Measurements from ENCODE around the gene PPIF. TPM values are rescaled to one million over a fixed set of nuclear protein-coding genes. Genes with fewer than 3 reads are reported as not detected.

PPIF gene
- polyA plus RNA-seq, 1 donor: 19.9 TPM

DNA sequence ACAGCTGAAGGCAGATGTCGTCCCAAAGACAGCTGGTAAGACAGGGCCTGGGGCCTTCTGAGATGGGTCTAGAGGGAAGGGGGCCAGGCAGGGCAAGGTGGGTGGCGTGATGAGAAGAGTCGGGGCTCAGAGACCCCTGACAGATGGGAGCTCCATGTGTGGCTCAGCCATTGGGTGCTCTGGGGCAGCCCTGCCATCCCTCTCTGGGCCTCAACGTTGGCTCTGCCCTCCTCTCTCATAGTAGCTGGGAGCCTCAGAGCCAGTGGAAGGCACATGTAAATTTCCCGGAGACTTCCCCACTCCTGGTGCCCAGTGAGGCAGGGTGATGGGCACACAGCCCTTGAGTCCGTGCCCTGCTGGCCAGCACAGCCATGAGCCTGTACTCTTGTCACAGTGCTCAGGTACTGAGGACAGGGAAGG lies 1.8 kb downstream of the PPIF start:
- no peak for DNase-seq (ENCODE audit: low read depth)

DNA sequence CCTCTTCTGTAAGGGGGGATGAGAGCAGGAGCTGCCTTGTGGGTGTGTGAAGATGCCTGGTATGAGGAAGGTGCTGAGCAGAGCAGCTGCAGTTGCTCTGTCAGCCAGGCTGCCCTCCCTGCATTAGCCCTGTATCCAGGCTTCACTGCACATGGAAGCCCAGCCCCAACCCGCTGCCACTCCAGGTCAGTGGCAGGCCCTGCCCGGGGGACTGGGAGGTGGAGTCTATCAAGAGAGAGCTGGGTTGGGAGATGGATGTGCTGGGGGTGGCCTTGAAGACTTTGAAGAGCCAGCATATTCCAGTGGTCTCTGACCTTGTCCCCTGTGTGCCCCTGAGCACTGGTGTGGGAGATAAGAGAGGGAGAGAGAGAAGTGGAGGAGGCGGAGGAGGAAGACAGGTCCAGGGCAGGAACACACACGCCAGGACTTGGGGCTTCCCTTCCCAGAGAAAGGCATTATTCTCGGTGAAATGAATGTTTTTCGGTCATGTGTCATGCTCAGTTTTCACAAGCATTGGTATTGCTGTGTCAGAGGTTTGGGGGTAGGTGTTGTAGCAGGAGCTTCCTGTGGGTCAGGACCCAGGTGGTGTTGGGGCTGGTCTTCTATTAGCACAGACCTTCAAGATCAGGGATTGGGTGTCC lies 2.6 kb downstream of the PPIF start:
- no peak for DNase-seq (ENCODE audit: low read depth)

- DNase-seq (ENCODE audit: low read depth): no peak
Observed at GRCh38 chr10:79350407-79351154, 3.3 kb downstream of the PPIF start.

- DNase-seq (ENCODE audit: low read depth): no peak
Observed at GRCh38 chr10:79351332-79351731, 4.1 kb downstream of the PPIF start.

- no peak for DNase-seq (ENCODE audit: low read depth)
Observed at GRCh38 chr10:79352035-79352877, 5.0 kb downstream of the PPIF start.

GRCh38 chr10:79353000-79353406 lies 5.7 kb downstream of the PPIF start:
- no peak for DNase-seq (ENCODE audit: low read depth)

DNA sequence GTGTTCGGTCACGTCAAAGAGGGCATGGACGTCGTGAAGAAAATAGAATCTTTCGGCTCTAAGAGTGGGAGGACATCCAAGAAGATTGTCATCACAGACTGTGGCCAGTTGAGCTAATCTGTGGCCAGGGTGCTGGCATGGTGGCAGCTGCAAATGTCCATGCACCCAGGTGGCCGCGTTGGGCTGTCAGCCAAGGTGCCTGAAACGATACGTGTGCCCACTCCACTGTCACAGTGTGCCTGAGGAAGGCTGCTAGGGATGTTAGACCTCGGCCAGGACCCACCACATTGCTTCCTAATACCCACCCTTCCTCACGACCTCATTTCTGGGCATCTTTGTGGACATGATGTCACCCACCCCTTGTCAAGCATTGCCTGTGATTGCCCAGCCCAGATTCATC lies 6.5 kb downstream of the PPIF start:
- DNase-seq (ENCODE audit: low read depth): no peak

GRCh38 chr10:79354141-79354540 lies 6.9 kb downstream of the PPIF start:
- DNase-seq (ENCODE audit: low read depth): no peak

- no peak for DNase-seq (ENCODE audit: low read depth)
Observed at GRCh38 chr10:79354615-79355014, 7.3 kb downstream of the PPIF start.

DNA sequence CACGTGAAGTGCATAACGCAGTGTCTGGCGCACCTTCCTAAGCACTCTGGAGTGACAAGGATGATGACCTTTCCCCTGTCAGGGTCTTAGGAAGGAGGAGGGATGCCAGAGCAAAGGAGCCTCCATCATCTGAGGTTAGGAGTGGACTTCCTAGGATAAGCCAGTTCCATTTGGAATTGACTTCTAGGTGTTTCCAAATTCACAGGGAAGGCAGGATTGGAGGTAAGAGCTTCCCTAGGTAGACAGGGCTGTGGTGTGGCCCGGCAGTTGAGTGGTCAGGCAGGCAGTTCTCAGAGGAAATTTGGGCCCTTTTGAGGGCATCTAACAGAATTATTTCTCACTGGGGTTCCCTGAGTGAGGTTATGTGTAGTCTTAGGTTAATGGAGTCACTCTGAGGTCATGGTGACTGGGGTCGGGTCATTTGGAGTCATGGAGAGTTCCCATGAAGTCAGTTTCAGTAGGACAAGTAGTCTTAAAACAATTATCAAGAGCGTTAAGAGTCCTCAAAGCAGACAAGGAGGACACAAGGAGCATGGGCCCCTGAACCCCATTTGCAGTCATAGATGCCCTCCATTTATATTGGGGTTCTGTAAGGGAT lies 8.2 kb downstream of the PPIF start:
- DNase-seq (ENCODE audit: low read depth): no peak

GRCh38 chr10:79356104-79356503 lies 8.8 kb downstream of the PPIF start:
- no peak for DNase-seq (ENCODE audit: low read depth)

DNA sequence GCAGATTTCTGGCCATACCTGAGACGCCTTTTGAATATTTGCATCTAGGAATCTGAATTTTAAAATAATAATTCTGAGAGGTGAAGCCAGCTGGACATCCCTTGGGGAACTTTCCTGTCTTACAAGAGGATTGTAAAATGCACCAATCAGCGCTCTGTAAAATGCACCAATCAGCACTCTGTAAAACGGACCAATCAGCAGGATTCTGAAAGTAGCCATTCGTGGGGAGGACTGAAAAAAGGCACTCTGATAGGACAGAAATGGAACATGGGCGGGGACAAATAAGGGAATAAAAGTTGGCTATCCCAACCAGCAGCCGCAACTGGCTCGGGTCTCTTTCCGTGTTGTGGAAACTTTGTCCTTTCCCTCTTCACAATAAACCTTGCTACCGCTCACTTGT lies 9.9 kb downstream of the PPIF start:
- DNase-seq (ENCODE audit: low read depth): no peak

DNA sequence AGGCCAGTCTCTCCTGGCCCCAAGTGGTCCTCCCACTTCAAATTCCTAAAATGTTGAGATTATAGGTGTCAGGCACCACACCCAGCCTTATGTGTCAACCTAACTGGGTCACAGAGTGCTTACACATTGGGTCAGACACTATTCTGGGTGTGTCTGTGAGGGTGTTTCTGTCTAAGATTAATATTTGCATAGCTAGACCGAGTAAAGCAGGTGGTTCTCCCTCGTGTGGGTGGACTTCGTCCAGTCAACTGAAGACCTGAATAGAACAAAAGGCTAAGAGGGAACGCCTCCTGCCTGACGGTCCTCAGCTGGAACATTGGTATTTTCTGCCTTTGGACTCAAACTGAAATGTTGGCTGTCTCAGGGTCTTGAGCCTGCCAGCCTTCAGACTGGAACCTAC lies 11.5 kb downstream of the PPIF start:
- no peak for DNase-seq (ENCODE audit: low read depth)

GRCh38 chr10:79359816-79360498 lies 12.7 kb downstream of the PPIF start:
- DNase-seq (ENCODE audit: low read depth): no peak

GRCh38 chr10:79360499-79361342 lies 13.5 kb downstream of the PPIF start:
- DNase-seq (ENCODE audit: low read depth): no peak

DNA sequence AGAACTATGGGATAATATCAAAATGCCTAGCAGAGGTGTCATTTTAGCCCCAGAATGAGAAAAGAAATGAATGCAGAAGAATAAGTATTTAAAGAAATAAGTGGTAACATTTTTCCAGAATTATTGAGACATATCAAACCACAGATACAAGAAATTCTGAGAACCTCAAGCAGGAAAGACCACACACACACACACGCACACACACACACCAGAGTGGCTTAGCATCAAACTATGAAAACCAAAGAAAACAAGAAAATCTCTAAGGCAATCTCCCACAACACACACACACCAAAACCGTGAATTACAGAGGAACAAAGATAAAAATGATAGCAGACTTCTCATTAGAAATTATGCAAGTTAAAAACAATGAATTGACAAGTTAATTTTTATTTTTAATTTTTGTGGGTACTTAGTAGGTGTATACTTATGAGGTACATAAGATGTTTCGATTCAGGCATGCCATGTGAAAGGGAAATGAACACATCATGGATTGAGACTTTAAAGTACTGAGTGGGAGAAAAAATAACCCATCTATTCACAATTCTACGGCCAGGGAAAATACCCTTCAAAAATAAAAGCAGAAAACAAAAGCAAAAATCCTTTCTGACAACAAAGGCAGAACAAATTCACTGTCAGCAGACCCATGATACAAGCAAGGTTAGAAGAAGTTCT lies 14.6 kb downstream of the PPIF start:
- DNase-seq (ENCODE audit: low read depth): no peak

DNA sequence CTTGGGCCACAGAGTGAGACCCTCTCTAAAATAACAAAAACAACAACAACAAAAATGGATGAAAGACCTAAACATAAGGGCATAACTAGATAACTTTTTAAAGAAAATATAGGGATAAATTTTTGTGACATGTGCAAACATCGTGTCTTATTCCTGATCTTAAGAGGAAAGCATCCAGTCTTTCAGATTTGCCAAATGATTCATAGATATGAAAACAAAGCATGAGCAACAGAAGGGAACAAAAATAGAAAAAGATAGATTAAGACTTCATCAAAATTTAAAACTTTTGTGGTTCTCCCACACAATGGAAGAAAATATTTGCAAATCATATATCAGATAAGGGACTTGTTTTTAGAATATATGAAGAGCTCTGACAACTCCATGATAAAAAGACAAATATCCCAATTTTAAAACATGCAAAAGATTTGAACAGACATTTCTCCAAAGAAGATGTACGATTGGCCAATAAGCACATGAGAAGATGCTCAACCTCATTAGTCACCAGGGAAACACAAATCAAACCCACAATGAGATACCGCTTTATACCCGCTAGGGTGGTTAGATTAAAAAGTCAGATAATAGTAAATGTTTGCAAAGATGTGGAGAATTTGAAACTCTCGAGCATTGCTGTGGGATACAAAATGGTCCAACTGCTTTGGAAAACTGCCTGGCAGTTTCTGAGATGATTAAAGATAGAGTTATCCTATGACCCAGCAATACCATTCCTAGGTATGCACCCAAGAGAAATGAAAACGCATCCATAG lies 20.3 kb downstream of the PPIF start:
- DNase-seq (ENCODE audit: low read depth): no peak

GRCh38 chr10:79372871-79373270 lies 25.6 kb downstream of the PPIF start:
- no peak for DNase-seq (ENCODE audit: low read depth)
